ENCODE measurements around the gene BACE1. TPM values are rescaled to one million over a fixed set of nuclear protein-coding genes. Genes with fewer than 3 reads are reported as not detected.

Gene BACE1
- polyA plus RNA-seq, 1 donor from 2014 or later, result 21.0 TPM

DNA sequence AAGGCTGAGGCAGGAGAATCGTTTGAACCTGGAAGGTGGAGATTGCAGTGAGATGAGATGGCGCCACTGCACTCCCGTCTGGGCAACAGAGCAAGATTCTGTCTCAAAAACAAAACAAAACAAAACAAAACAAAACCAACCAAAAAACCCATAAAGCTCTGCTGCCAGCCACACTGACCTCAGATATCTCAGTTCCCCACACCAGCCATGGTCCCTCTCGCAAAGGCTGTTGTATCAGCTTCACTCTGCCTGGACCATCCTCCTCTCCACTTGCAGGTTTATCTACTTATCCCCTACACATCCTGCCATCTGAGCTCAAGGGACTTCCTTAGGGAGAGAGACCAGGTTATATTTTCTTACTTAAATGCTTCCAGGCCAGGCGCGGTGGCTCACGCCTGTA is 13.8 kb downstream of the BACE1 start:
- Histone ChIP-seq H3K79me2 (replicated peaks; ENCODE audit: insufficient read depth, low read length) (no peaks in the 10 kb centered on the region), H3K27ac (ENCODE audit: low read length) (no peak overlapping the region)

DNA sequence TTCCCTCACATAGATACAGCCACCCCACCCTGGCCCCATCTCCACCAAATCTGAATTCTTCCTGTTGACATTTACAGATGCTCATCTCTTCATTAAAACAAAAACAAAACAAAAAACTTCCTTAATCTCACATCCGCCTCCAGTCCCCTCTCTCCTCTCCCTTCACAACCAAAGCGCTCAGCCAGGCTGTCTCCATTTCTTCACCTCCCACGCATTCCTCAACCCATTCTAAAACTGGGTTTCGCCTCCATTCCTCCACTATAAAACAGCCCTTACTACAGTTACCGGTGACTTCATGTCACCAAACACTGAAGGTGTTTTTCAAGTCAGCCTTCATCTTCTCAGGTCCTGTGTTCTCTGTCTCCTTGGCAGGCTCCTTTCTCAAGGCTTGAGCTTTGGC is 15.3 kb downstream of the BACE1 start:
- H3K4me2 ChIP-seq (ENCODE audit: low read length), result no peak overlapping the region
- no peaks in the 10 kb centered on the region for H3K27me3 ChIP-seq (ENCODE audit: insufficient read depth, low read depth, low read length)
- H3K36me3 ChIP-seq (ENCODE audit: insufficient read depth, low read length), result no peaks in the 10 kb centered on the region
- TF ChIP-seq, protein P1, sequence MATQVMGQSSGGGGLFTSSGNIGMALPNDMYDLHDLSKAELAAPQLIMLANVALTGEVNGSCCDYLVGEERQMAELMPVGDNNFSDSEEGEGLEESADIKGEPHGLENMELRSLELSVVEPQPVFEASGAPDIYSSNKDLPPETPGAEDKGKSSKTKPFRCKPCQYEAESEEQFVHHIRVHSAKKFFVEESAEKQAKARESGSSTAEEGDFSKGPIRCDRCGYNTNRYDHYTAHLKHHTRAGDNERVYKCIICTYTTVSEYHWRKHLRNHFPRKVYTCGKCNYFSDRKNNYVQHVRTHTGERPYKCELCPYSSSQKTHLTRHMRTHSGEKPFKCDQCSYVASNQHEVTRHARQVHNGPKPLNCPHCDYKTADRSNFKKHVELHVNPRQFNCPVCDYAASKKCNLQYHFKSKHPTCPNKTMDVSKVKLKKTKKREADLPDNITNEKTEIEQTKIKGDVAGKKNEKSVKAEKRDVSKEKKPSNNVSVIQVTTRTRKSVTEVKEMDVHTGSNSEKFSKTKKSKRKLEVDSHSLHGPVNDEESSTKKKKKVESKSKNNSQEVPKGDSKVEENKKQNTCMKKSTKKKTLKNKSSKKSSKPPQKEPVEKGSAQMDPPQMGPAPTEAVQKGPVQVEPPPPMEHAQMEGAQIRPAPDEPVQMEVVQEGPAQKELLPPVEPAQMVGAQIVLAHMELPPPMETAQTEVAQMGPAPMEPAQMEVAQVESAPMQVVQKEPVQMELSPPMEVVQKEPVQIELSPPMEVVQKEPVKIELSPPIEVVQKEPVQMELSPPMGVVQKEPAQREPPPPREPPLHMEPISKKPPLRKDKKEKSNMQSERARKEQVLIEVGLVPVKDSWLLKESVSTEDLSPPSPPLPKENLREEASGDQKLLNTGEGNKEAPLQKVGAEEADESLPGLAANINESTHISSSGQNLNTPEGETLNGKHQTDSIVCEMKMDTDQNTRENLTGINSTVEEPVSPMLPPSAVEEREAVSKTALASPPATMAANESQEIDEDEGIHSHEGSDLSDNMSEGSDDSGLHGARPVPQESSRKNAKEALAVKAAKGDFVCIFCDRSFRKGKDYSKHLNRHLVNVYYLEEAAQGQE (IDR thresholded peaks at IDR 0.05; ENCODE audit: borderline replicate concordance), result no peak
- TF ChIP-seq EP300 (conservative IDR thresholded peaks at IDR 0.05; ENCODE audit: poor library complexity, severe bottlenecking) (no peak), EZH2 (IDR thresholded peaks at IDR 0.05; ENCODE audit: borderline replicate concordance, insufficient read depth, low read length, poor library complexity, severe bottlenecking) (no peak), SMC3 (conservative IDR thresholded peaks at IDR 0.05; ENCODE audit: poor library complexity) (no peak), CTCF (IDR thresholded peaks at IDR 0.05; ENCODE audit: poor library complexity, severe bottlenecking) (no peak), POLR2AphosphoS5 (IDR thresholded peaks at IDR 0.05) (no peak), MXI1 (conservative IDR thresholded peaks at IDR 0.05; ENCODE audit: poor library complexity, severe bottlenecking) (no peak), TAF1 (IDR thresholded peaks at IDR 0.05; ENCODE audit: low read depth) (no peak), RAD21 (conservative IDR thresholded peaks at IDR 0.05) (no peak)
- no peaks in the 10 kb centered on the region for H3K9me2 ChIP-seq (ENCODE audit: insufficient read depth, low read length)
- no peak overlapping the region for H2AFZ ChIP-seq (ENCODE audit: low read depth, low read length)
- H3K4me3 ChIP-seq (ENCODE audit: low read length), result no peak overlapping the region
- no peaks in the 10 kb centered on the region for H4K20me1 ChIP-seq (ENCODE audit: insufficient read depth)
- no peaks in the 10 kb centered on the region for H3K9me3 ChIP-seq (ENCODE audit: low read length)
- no peaks in the 10 kb centered on the region for H3F3A ChIP-seq (ENCODE audit: insufficient read depth, low read length, poor library complexity, severe bottlenecking)
- no peaks in the 10 kb centered on the region for H3K79me2 ChIP-seq (replicated peaks; ENCODE audit: insufficient read depth, low read length)
- no peak overlapping the region for H3K27ac ChIP-seq (ENCODE audit: low read length)
- H3K9ac ChIP-seq (ENCODE audit: low read length), result no peak overlapping the region

More for the DNA sequence above, 13.8 kb downstream of the BACE1 start:
- Histone ChIP-seq H3K9me3 (ENCODE audit: low read length) (no peaks in the 10 kb centered on the region), H2AFZ (ENCODE audit: low read depth, low read length) (no peak overlapping the region), H3K4me2 (ENCODE audit: low read length) (no peak overlapping the region), H3K9ac (ENCODE audit: low read length) (no peak overlapping the region), H3K27me3 (ENCODE audit: insufficient read depth, low read depth, low read length) (no peaks in the 10 kb centered on the region), H3K36me3 (ENCODE audit: insufficient read depth, low read length) (no peaks in the 10 kb centered on the region), H3F3A (ENCODE audit: insufficient read depth, low read length, poor library complexity, severe bottlenecking) (no peaks in the 10 kb centered on the region), H4K20me1 (ENCODE audit: insufficient read depth) (no peaks in the 10 kb centered on the region), H3K9me2 (ENCODE audit: insufficient read depth, low read length) (no peaks in the 10 kb centered on the region), H3K4me3 (ENCODE audit: low read length) (no peak overlapping the region)
- TF ChIP-seq POLR2AphosphoS5 (IDR thresholded peaks at IDR 0.05) (no peak), MXI1 (conservative IDR thresholded peaks at IDR 0.05; ENCODE audit: poor library complexity, severe bottlenecking) (no peak), EP300 (conservative IDR thresholded peaks at IDR 0.05; ENCODE audit: poor library complexity, severe bottlenecking) (no peak), TAF1 (IDR thresholded peaks at IDR 0.05; ENCODE audit: low read depth) (no peak), EZH2 (IDR thresholded peaks at IDR 0.05; ENCODE audit: borderline replicate concordance, insufficient read depth, low read length, poor library complexity, severe bottlenecking) (no peak), CTCF (IDR thresholded peaks at IDR 0.05; ENCODE audit: poor library complexity, severe bottlenecking) (no peak), RAD21 (conservative IDR thresholded peaks at IDR 0.05) (no peak), SMC3 (conservative IDR thresholded peaks at IDR 0.05; ENCODE audit: poor library complexity) (no peak)
- TF ChIP-seq, protein P1 (IDR thresholded peaks at IDR 0.05; ENCODE audit: borderline replicate concordance), result no peak

Measured in neural cell (in vitro differentiated cells).